ENCODE results near the gene IRF2BPL.

DNA sequence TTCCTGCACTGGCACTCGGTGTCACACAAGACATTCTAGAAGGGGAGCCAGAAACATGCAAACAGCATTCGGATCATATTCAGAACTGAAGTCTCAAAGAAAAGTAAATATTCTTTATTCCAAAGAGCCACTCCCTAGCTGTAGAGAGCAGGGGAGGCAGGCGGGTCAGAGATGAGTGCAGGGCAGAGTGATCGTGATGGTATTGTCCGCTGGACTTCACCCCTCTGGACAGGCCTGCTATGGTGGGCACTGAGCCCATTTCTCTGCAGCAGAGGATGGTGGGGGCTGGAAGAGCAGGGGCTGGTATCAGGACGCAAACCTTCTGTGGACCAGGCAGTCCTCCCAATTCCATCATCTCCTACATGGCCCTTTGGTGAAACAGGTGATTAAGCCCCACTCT is 25.6 kb downstream of the IRF2BPL start:
- TF ChIP-seq, protein P1, sequence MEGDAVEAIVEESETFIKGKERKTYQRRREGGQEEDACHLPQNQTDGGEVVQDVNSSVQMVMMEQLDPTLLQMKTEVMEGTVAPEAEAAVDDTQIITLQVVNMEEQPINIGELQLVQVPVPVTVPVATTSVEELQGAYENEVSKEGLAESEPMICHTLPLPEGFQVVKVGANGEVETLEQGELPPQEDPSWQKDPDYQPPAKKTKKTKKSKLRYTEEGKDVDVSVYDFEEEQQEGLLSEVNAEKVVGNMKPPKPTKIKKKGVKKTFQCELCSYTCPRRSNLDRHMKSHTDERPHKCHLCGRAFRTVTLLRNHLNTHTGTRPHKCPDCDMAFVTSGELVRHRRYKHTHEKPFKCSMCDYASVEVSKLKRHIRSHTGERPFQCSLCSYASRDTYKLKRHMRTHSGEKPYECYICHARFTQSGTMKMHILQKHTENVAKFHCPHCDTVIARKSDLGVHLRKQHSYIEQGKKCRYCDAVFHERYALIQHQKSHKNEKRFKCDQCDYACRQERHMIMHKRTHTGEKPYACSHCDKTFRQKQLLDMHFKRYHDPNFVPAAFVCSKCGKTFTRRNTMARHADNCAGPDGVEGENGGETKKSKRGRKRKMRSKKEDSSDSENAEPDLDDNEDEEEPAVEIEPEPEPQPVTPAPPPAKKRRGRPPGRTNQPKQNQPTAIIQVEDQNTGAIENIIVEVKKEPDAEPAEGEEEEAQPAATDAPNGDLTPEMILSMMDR (IDR thresholded peaks at IDR 0.05; ENCODE audit: borderline replicate concordance, extremely low read depth, low read length, poor library complexity, severe bottlenecking) = no peak
- TF ChIP-seq EZH2 (IDR thresholded peaks at IDR 0.05; ENCODE audit: borderline replicate concordance, low read depth, low read length, severe bottlenecking) = no peak

Data from DND-41 (cell line).